Fibroblast of lung (primary cell): ENCODE measurements around the gene RIMS1. TPM values are rescaled to one million over a fixed set of nuclear protein-coding genes. Genes with fewer than 3 reads are reported as not detected.

Source experiments
- DNase-seq, 2 donors: peaks; one replicate each; pipeline versions ENCODE4 v3.0.0 to v3.0.0-alpha.2; 2010; ENCODE audit warnings: low read depth in 2 of 2
- H2AFZ ChIP-seq: 2 replicates; pipeline ENCODE4 v1.5.1; 2012; ENCODE audit warnings: low read length, control low read depth, inconsistent platforms
- H3K27ac ChIP-seq: 2 replicates; pipeline ENCODE4 v1.5.1; 2011; ENCODE audit warnings: low read length, control low read depth; ENCODE audit not compliant: insufficient read depth
- H3K27me3 ChIP-seq: 2 replicates; pipeline ENCODE4 v1.5.1; 2011; ENCODE audit warnings: mild to moderate bottlenecking, low read length; ENCODE audit not compliant: control insufficient read depth, insufficient read depth
- H3K36me3 ChIP-seq: 2 replicates; pipeline ENCODE4 v1.5.1; 2011; ENCODE audit warnings: low read length; ENCODE audit not compliant: control insufficient read depth, insufficient read depth
- H3K4me1 ChIP-seq: 2 replicates; pipeline ENCODE4 v1.5.1; 2011; ENCODE audit warnings: low read length; ENCODE audit not compliant: control insufficient read depth, insufficient read depth; ENCODE audit errors: extremely low read depth
- H3K4me2 ChIP-seq: 2 replicates; pipeline ENCODE4 v1.5.1; 2011; ENCODE audit warnings: low read length, control low read depth; ENCODE audit not compliant: insufficient read depth; ENCODE audit errors: extremely low read depth
- H3K4me3 ChIP-seq, 4 experiments: fragments of 200-600 bp in 1 of 4; sonication (generic) in 1 of 4; replicated peaks in 1 of 4; 2 replicates each; pipeline ENCODE4 v1.5.1; 2011 to 2016; ENCODE audit warnings: low read length in 4 of 4, low read depth in 3 of 4, mild to moderate bottlenecking in 3 of 4, control low read depth in 2 of 4, inconsistent platforms in 1 of 4, mixed read lengths in 1 of 4; ENCODE audit not compliant: insufficient read depth in 1 of 4; ENCODE audit errors: control extremely low read depth in 1 of 4
- H3K79me2 ChIP-seq: 2 replicates; pipeline ENCODE4 v1.5.1; 2012; ENCODE audit warnings: mild to moderate bottlenecking, low read length, inconsistent platforms; ENCODE audit not compliant: control insufficient read depth, insufficient read depth
- H3K9ac ChIP-seq: 2 replicates; pipeline ENCODE4 v1.5.1; 2011; ENCODE audit warnings: mild to moderate bottlenecking, low read length, control low read depth; ENCODE audit not compliant: insufficient read depth
- H3K9me3 ChIP-seq: 2 replicates; pipeline ENCODE4 v1.5.1; 2012; ENCODE audit warnings: low read depth, low read length; ENCODE audit not compliant: control insufficient read depth, insufficient read depth
- H4K20me1 ChIP-seq: 2 replicates; pipeline ENCODE4 v1.5.1; 2011; ENCODE audit warnings: low read length; ENCODE audit not compliant: control insufficient read depth, insufficient read depth; ENCODE audit errors: extremely low read depth
- CTCF ChIP-seq, 2 donors: IDR thresholded peaks in 1 of 2; conservative IDR thresholded peaks in 1 of 2; 1 replicate in 1 of 2; 2 replicates in 1 of 2; pipeline ENCODE4 v1.5.1; 2011 to 2012; ENCODE audit warnings: low read length in 2 of 2, control low read depth in 1 of 2, inconsistent platforms in 1 of 2, low read depth in 1 of 2, mild to moderate bottlenecking in 1 of 2
- EZH2 ChIP-seq: IDR thresholded peaks from 2 replicates; pipeline ENCODE4 v1.5.1; 2012; ENCODE audit warnings: low read length, control low read depth, mild to moderate bottlenecking; ENCODE audit errors: missing control alignments
- polyA plus RNA-seq, 2 donors: library from polyadenylated mRNA; depleted of rRNA in 1 of 2; stranded (reverse) in 1 of 2; unstranded in 1 of 2; fragments of >200 nt; gene quantifications; 2 replicates each; pipeline ENCODE4 v1.2.1, GENCODE V29; 2011 to 2012; ENCODE audit warnings: missing spikeins in 1 of 2
- total RNA-seq: library from RNA; depleted of rRNA; stranded (reverse); fragments of >200 nt; gene quantifications from 2 replicates; pipeline ENCODE4 v1.2.1, GENCODE V29; 2014

RIMS1 gene
- total and polyA plus RNA-seq, 2 donors (not counting 1 experiment from before 2014, with no cell fraction given): 1.1 to 2.3 TPM

GRCh38 chr6:72040111-72040510, 153.8 kb downstream of the RIMS1 start:
- Histone ChIP-seq H3K36me3 (no peaks in the 10 kb centered on the region), H3K79me2 (no peaks in the 10 kb centered on the region), H3K4me2 (no peak overlapping the region), H3K4me1 (no peaks in the 10 kb centered on the region), H3K9me3 (no peaks in the 10 kb centered on the region), H2AFZ (no peak overlapping the region), H3K27ac (no peak overlapping the region), H3K9ac (no peak overlapping the region), H3K27me3 (no peaks in the 10 kb centered on the region), H3K4me3 (no peak overlapping the region), H4K20me1 (no peaks in the 10 kb centered on the region)
- TF ChIP-seq CTCF (conservative IDR thresholded peaks at IDR 0.05 in 1 of 2, IDR thresholded peaks at IDR 0.05 in 1 of 2; ENCODE audit: low read depth in 1 of 2, low read length in 2 of 2) (no peak), EZH2 (no peak)
- DNase-seq: peak in 1 of 2 donors; percentile 24

GRCh38 chr6:72042088-72042487, 155.7 kb downstream of the RIMS1 start:
- Histone ChIP-seq H2AFZ (no peak overlapping the region), H3K4me3 (no peak overlapping the region), H3K9me3 (no peaks in the 10 kb centered on the region), H3K4me1 (no peaks in the 10 kb centered on the region), H3K4me2 (no peak overlapping the region), H4K20me1 (no peaks in the 10 kb centered on the region), H3K27ac (no peak overlapping the region), H3K9ac (no peak overlapping the region), H3K79me2 (no peaks in the 10 kb centered on the region), H3K36me3 (no peaks in the 10 kb centered on the region), H3K27me3 (no peaks in the 10 kb centered on the region)
- TF ChIP-seq EZH2 (no peak), CTCF (conservative IDR thresholded peaks at IDR 0.05 in 1 of 2, IDR thresholded peaks at IDR 0.05 in 1 of 2; ENCODE audit: low read depth in 1 of 2, low read length in 2 of 2) (peak in 1 of 2 donors; percentile 8)
- DNase-seq: no peak

DNA sequence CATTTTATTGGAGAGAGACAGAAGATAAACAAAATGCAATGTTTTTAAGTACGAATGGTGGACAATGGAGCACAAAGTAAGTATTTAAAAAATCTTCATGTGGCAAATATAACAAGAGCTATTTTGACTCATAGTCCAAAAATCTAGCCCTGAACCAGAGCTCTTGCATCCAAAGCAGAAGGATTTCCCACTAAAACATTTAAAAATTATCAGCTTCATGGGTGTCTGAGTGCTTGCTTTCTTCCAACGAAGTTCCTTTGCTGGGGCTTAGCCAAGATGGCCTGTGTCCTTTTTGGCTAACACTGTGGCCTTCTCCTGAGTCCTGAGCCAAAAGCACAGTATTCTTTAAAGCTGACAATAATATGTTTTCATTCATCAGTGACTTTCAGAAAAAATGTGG, 161.7 kb downstream of the RIMS1 start:
- no peaks in the 10 kb centered on the region for H3K27me3 ChIP-seq
- no peaks in the 10 kb centered on the region for H3K79me2 ChIP-seq
- no peak overlapping the region for H2AFZ ChIP-seq
- TF ChIP-seq EZH2: no peak
- no peak for TF ChIP-seq CTCF (conservative IDR thresholded peaks at IDR 0.05 in 1 of 2, IDR thresholded peaks at IDR 0.05 in 1 of 2; ENCODE audit: low read depth in 1 of 2, low read length in 2 of 2)
- no peak overlapping the region for H3K4me2 ChIP-seq
- no peak overlapping the region for H3K4me3 ChIP-seq
- H3K4me1 ChIP-seq: no peaks in the 10 kb centered on the region
- H3K9me3 ChIP-seq: no peaks in the 10 kb centered on the region
- no peaks in the 10 kb centered on the region for H3K36me3 ChIP-seq
- no peaks in the 10 kb centered on the region for H4K20me1 ChIP-seq
- H3K9ac ChIP-seq: no peak overlapping the region
- DNase-seq: peak in 1 of 2 donors; percentile 22
- H3K27ac ChIP-seq: no peak overlapping the region
